GM18909 (cell line): Measurements from ENCODE around the gene GPN2.

Experiments
- ATAC-seq: cut with Tn5 transposase; IDR thresholded peaks from one replicate; pipeline ENCODE4 v1.9.1; 2021; ENCODE audit warnings: mild to moderate bottlenecking; ENCODE audit not compliant: unreplicated experiment, poor library complexity

The GPN2 gene

GRCh38 chr1:26889551-26890466, at the start of gene GPN2:
GPN2 (minus strand) TSS chr1:26890283; CDS start chr1:26890096, 187 bp downstream.
- ATAC-seq = peak; percentile 83

- ATAC-seq = no peak
Measured at GRCh38 chr1:26938659-26939025, 48.6 kb upstream of the GPN2 start.

DNA sequence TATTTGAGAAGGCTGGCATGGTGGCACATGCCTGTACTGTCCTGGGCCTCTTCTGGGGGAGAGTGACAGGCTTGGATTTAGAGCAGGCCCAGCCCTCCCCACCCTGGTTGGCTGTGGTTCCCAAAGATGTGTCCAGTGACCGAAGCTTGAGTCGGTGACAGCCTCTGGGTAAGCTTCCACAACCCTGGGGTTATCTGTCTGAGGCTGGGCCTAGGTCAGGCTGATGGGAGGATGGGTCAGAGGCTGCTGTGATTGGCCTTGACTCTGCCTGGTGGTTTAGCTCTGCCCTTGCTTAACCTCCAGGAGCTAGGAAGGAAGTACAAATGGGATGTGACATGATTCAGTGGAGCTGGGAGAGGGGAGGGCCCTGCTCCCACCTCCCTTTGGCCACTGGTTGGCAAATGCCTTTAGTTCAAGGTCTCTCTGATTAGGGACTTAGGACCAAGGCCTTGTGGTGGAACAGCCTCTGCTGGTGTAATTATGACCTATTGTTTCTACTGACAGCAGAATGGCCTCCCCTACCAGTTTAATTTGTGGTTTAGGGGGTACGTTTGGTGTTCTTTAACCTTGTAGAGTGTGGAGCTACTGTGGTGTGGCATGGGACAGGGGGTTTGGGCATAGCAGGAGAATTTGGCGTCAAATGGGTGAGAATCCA, 48.0 kb upstream of the GPN2 start:
- ATAC-seq = no peak

- no peak for ATAC-seq
Measured at GRCh38 chr1:26936823-26937222, 46.7 kb upstream of the GPN2 start.

DNA sequence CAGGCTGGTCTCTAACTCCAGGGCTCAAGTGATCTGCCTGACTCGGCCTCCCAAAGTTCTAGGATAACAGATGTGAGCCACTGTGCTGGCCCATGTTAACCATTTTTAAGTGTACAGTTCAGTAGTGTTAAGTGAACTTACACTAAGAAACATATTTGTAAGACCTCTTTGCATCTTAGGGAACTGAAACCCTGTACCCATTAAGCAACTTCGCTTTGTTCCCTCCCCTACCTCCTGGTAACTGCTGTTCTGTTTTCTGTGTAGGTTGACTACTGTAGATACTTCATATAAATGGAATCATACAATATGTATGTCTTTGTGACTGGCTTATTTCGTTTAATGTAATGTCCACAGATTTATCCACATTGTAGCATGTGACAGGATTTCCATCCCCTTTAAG, 42.4 kb upstream of the GPN2 start:
- ATAC-seq = no peak

- ATAC-seq = no peak
Measured at GRCh38 chr1:26923711-26924110, 33.6 kb upstream of the GPN2 start.

- ATAC-seq = no peak
Measured at GRCh38 chr1:26922901-26923300, 32.8 kb upstream of the GPN2 start.

DNA sequence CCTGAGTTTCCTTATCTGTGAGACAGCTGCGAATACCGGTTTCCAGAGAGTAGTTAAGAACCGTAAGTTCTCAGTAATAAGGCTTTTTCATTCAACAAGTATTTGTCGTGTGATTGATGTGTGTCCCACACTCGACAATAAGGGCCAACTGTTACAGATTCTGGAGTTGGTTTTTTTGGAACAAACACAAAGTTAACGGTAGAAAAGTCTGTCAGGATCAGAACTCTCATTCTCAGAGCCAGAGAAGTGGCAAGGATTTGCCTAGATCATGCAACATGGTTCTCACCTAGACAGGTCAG, 32.3 kb upstream of the GPN2 start:
- no peak for ATAC-seq

- peak; percentile 95 for ATAC-seq
Measured at GRCh38 chr1:26921540-26922430, 31.7 kb upstream of the GPN2 start, which contains the start of gene NUDC. NUDC (plus strand) TSS chr1:26921743; CDS start chr1:26921849, 106 bp downstream.

GRCh38 chr1:26921126-26921539, 31.1 kb upstream of the GPN2 start:
- ATAC-seq = no peak

- ATAC-seq = no peak
Measured at GRCh38 chr1:26915204-26915842, 25.2 kb upstream of the GPN2 start.

GRCh38 chr1:26913754-26914619, 23.9 kb upstream of the GPN2 start, which contains the start of gene NR0B2:
NR0B2 (minus strand) TSS chr1:26913975; CDS start chr1:26913940, 35 bp downstream.
- no peak for ATAC-seq

DNA sequence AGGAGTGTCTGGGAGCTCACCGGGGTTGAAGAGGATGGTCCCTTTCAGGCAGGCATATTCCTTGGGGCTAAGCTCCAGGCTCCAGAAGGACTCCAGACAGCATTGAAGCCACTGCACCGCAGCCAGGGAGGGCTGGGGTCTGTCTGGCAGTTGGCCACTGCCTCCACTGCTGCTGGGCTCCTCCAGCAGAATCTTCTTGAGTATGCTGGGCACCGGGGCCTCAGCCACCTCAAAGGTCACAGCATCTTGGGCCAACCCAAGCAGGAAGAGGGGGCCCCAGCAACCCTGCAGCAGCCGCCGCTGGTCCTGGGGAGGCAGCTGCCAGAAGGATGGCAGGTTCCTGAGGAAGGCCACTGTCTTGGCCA, 23.3 kb upstream of the GPN2 start:
- no peak for ATAC-seq

DNA sequence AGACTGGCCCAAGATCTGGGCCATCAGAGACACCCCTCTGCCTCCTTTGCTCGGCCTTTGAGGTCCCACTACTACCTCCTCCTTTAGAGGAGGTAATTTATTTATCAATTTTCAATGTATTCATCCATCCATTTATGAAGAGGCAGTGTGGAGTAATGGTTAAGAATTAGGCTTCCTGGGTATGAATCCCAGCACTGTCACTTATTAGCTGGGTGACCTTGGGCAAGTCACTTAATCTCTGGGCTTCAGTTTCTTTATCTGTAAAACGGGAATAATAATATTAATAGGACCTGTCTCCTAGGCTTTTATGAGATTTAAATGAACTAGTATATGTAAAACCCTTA, 22.0 kb upstream of the GPN2 start:
- ATAC-seq = no peak

GRCh38 chr1:26911399-26912146, 21.5 kb upstream of the GPN2 start:
- ATAC-seq = no peak

GRCh38 chr1:26910343-26911160, 20.5 kb upstream of the GPN2 start:
- no peak for ATAC-seq

- ATAC-seq = no peak
Measured at GRCh38 chr1:26909951-26910342, 19.9 kb upstream of the GPN2 start.
